Measurements from ENCODE around the gene ELF5. TPM values are rescaled to one million over a fixed set of nuclear protein-coding genes. Genes with fewer than 3 reads are reported as not detected.
A peak's percentile ranks its signal among the peaks of the same experiment; 100 is the strongest.

The ELF5 gene
- total RNA-seq, 1 experiment from 2014 or later: not detected

DNA sequence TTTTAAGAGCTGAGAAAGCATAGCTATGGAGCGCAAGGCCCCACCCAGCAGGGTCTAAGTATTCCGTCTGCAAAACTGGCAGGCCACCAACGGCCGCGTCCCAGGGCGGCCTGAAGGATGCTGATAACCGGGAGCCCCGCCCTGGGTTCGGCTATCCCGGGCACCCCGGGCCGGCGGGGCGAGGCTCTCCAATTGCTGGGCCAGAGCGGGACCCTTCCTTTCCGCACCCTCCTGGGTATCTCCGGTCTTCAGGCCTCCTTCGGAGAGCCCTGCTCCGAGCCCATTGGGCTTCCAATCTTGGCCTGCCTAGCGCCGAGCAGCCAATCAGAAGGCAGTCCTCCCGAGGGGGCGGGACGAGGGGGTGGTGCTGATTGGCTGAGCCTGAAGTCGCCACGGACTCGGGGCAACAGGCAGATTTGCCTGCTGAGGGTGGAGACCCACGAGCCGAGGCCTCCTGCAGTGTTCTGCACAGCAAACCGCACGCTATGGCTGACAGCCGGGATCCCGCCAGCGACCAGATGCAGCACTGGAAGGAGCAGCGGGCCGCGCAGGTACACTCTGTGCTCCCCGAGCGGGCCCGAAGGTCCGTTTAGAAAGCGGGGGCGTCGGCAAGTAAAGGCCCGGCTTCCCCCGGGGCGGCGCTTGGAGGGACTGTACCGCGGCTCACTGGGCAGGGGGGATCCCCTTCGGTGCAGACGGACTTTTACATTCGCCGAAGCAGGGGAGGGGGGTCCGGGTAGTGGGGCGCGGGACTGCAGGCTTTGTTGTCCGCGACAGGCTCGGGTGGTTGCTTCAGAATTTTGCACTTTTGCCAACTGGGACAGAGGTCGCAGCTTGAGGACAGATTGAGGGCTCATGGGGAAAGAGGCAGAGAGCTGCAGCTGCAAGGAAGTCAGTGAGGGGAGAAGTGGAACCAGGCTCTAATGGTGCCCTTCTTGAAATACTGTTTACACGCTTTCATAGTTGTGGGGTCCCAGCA, 74.8 kb downstream of the ELF5 start, which contains the start of gene CAT:
CAT (plus strand) TSS at position 406 of the 979 bp plus-strand sequence; CDS start at position 486, 80 bp downstream.
- peak; percentile 86 for DNase-seq (ENCODE audit: low spot score)
- in situ Hi-C loops (cut with HindIII; ENCODE audit: low sequenced_read_pairs): no loop called here

DNA sequence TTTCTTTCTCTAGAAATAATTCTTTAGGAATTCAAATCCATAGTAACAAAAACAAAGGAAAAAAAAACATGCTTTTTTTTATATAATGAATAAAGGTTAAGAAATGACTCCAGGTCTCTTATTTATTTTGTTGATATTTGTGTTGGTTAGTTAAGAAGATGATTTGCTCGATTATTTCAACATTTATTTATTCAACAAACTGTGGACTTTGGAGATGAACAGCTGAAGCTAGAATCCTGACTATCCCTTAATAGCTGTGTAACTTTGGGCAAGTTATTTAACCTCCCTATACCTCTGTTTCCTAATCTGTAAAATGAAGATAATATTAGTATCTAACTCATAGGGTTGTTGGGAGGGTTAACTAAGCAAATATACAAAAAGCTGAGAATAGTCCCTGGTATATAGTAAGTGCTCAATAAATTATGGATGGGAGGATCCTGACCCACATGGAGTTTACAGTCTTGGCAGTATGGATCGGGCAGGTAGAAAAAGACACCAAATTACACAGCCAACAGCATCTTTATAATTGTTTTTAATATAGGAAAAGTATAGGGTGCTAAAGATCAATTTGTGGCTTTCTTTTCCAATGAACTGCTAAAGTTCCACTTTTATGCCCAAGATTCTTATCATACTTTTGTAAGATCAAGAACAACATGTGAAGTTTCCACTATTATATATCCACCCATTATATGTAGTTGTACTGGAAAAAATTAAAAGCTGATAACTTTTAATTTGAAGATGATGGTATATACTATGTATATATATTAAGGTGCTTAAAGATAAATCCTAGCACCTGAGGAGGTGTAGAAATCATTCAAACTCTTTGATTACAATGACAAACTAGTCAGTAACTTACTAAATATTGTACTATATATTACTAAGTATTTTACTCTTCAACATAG, 76.1 kb downstream of the ELF5 start:
- no peak for DNase-seq (ENCODE audit: low spot score)
- in situ Hi-C loops (cut with HindIII; ENCODE audit: low sequenced_read_pairs): no loop called here

DNA sequence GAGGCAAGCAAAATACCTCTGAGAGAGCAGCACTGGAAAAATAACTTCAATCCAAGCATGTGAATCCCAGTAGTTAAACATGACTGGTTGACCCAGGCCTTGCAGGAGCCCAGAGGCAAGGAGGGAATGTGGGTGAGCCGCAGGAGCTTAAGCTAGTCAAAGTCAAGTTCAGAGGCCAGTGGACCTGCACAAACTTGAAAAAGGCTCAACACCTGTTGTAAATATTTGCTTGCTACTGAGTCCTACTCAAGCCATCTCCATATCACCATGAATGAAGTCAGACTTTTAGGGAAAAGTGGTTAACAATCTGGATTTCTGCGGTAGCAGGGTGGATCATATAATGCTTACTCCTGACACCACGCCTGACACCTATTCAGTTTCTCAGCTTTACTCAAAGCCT, 79.7 kb downstream of the ELF5 start:
- no peak for DNase-seq (ENCODE audit: low spot score)
- in situ Hi-C loops (cut with HindIII; ENCODE audit: low sequenced_read_pairs): no loop called here

DNA sequence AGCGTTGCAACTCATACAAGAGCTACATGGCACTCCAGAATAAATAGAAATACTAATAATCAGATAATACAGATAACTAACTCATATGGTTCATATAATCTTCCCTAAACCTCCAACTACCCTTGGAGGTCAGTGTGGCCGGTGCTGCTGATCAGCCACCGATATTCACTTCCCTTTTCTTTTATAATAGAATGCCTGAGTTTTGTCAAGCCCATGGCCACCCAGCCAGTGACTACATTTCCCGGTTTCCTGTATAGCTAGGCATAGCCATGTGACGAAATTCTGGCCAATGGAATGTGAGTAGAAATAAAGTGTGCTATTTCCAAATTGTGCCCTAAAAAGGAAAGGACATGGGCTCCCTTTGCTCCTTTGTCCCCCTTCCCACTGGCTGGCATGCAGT, 80.8 kb downstream of the ELF5 start:
- no peak for DNase-seq (ENCODE audit: low spot score)
- in situ Hi-C loops (cut with HindIII; ENCODE audit: low sequenced_read_pairs): no loop called here

DNA sequence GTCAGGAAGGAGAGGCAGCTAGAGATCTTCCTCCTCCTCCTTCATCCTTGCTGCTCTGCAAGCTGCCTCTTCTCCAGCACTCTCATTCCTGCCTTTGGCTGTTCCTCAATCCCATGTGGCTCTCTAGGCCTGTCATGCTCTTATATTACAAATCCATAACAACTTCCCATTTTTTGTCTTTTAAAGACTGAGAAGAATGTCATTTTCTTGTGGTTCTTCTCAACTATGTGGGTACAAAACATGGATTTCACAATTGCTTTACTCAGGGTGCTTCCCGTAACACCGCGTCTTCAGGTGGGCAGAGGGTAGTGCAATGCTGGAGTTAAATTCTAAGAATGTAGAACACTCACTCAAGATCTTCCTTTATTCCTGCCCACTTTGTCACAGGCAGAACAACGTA, 81.6 kb downstream of the ELF5 start:
- in situ Hi-C loops (cut with HindIII; ENCODE audit: low sequenced_read_pairs): no loop called here
- no peak for DNase-seq (ENCODE audit: low spot score)

Other genes starting within 250 kb of the ELF5 start
- 1.8 and 2.9 TPM in 2 replicates for gene ABTB2, start 155.8 kb downstream of the ELF5 start, total RNA-seq (2014; rRNA removed; shearing (Covaris generic))
- 60.1 and 80.4 TPM in 2 replicates for gene CAT, start 74.9 kb downstream of the ELF5 start, total RNA-seq (2014; rRNA removed; shearing (Covaris generic))
- gene EHF, start 107.3 kb upstream of the ELF5 start, total RNA-seq (2014; rRNA removed; shearing (Covaris generic)): not detected in 2 replicates

Data from G401 (cell line).